SW 1271 (cell line): ENCODE results near the gene ACSL3.
"Not testable (repeated sequence)": the region's sequence is repeated elsewhere in the genome, so short reads cannot be mapped to it uniquely, and the experiment has no call there.

ENCODE experiments used
- DNase-seq, 2 experiments: peaks; one replicate each; lab custom pipeline; 2025; lab: John Stamatoyannopoulos, UW

The ACSL3 gene

GRCh38 chr2:222976521-222977061 is 115.8 kb downstream of the ACSL3 start:
- no peak for DNase-seq

DNA sequence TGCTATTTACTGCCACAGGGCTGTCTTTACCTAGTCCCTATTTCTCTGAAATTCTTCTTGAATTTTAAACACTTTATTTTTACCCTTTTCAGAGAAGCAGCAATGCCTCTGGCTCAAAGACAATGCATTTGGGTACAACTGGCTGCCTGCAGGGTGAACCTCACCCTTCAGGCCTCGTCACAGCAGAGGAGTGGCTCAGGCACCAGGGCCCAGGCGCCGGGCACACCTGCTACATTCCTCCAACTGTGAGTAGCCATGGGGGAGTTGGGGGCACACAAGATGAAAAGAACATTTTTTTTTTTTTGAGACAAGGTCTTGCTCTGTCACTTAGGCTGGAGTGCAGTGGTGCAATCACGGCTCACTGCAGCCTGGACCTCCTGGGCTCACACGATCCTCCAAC is 116.3 kb downstream of the ACSL3 start:
- no peak for DNase-seq

- DNase-seq, result no peak
Observed at GRCh38 chr2:222978850-222979249, 118.0 kb downstream of the ACSL3 start.

DNA sequence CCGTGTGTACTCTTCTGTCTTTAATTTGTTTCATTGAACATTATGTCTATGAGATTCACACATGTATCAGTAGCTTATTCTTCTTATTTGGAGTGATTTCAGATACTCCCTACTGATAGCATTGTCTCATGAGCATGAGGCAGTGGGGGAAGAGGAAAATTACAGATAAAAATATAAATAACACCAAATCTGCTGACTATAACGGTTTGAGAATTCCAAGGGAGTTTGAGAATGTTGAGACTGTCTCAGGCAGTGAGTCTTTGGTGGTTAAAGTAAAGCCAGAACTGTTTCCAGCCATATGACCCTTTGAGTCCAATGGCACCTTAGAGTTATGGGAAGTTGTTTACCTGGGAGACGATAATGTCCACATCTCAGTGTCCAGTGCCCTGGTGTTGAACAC is 118.6 kb downstream of the ACSL3 start:
- DNase-seq, result no peak

DNA sequence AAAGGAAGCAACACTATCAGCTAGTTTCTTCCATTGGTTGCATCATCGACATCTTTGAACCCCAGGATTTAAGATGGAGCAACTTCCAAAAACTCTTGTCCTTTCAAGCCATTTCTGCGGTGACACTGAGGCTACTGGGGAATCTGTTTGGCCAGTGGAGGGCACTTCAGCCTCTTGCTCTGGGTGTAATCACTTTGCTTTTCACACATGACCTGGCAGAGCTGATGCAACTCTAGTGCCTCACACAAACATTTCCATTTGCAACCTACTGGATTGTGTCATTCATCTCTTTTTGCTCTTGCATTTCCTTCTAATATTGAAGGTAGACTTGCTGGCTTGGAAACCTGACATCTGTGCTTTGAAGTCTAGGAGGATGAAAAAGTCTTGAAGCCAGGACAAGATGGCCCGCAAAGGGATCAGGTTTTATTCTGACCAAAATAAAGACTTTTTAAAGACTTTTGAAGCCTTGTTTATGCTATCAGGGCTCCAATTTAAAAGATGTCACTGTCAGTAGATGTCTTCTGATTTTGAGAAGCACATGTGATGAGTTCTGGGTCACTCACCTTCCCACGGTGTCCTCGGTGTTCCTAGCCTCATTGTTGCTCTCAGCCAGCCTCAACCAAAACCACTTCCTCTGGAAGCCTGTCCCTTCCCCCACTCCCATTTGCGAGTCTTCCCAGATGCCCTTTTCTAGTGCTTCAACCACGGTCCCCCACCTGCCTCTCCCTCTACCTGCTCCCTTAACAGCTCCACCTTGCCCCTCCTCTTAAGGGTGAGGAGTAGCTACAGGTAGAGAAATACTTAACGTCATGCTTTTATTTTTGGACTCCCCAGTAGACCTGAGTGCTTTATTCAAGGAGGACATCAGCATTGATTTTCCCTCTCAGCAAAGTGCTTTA is 121.4 kb downstream of the ACSL3 start:
- DNase-seq, result no peak

- DNase-seq, result no peak
Observed at GRCh38 chr2:222982909-222983265, 122.1 kb downstream of the ACSL3 start.

DNA sequence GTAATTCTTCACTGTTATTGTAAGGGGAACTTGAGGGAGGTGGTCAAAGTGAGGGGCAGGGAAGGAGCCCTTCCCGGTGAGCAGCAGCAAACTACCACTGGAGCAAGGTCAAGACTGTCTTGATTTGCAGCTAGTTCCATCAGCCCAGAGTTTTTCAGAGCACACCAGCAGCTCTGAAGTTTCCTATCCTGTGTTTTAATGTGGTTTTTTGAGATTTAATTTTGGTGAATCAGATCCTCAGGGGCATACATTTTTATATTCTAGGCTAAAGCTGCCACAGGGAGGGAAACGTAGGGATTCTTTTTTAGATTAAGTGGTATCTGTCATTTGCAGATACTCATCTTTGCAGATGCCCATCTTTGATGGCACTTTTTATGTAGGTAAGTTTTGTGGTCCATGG is 124.1 kb downstream of the ACSL3 start:
- no peak for DNase-seq

- no peak for DNase-seq
Observed at GRCh38 chr2:222989431-222989830, 128.6 kb downstream of the ACSL3 start.

DNA sequence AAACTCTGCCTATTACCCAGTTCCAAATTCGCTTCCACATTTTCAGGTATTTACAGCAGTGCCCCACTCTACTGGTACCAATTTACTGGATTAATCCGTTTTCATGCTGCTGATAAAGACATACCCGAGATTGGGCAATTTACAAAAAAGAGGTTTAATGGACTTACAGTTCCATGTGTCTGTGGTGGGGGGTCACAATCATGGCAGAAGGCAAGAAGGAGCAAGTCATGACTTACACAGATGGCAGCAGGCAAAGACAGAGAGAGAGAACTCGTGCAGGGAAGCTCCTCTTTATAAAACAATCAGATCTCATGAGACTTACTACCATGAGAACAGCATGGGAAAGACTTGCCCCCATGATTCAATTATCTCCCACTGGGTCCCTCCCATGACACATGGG is 129.4 kb downstream of the ACSL3 start:
- not testable (repeated sequence) for DNase-seq

- DNase-seq, result no peak
Observed at GRCh38 chr2:222992137-222992536, 131.3 kb downstream of the ACSL3 start.
